DND-41 (cell line): ENCODE measurements around the gene TMEM250.

ENCODE experiments used
- EZH2 ChIP-seq: IDR thresholded peaks from 3 replicates; pipeline ENCODE4 v1.6.1; 2012; ENCODE audit warnings: borderline replicate concordance, low read depth, mild to moderate bottlenecking, moderate library complexity, low read length, inconsistent platforms; ENCODE audit not compliant: severe bottlenecking
- TF ChIP-seq, protein P1 (sequence below): IDR thresholded peaks from 2 replicates; pipeline ENCODE4 v1.5.1; 2012; ENCODE audit warnings: borderline replicate concordance, low read length, moderate library complexity, mild to moderate bottlenecking; ENCODE audit not compliant: poor library complexity, severe bottlenecking; ENCODE audit errors: extremely low read depth

DNA sequence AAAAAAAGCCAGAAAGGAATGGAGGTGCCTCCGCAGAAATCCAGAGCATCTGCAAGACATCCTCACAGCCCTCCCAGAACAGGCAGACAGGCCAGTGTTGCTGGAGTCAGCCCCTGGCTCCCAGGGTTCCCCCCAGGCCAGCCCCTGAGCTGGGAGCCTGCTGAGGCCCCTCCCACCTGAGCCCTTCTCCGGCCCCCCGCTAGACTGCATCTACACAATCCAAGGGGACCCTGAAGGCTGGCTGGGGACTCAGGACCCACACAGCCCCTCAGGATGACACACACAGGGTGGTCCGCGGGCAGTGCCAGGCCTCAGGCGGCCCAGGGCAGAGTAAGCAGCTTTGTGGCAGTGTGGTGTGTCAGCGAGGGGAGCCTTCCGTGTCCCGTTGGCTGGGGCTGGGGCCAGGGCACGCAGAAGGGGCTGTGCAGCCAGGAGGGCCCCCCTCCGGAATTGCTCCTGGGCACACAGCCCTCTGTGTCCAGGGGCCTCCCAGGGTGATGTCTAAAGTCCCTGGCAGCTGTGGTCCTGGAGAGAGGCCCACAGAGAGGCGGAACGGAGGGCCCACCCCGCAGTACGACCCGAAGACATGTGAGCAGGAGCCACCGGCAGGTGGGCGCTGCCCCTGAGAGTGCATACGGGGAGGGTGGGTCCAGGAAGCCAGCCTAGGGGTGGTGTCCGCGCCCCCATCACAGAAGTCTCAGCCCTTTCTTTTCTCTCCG, 2.9 kb downstream of the TMEM250 start:
- TF ChIP-seq, protein P1, sequence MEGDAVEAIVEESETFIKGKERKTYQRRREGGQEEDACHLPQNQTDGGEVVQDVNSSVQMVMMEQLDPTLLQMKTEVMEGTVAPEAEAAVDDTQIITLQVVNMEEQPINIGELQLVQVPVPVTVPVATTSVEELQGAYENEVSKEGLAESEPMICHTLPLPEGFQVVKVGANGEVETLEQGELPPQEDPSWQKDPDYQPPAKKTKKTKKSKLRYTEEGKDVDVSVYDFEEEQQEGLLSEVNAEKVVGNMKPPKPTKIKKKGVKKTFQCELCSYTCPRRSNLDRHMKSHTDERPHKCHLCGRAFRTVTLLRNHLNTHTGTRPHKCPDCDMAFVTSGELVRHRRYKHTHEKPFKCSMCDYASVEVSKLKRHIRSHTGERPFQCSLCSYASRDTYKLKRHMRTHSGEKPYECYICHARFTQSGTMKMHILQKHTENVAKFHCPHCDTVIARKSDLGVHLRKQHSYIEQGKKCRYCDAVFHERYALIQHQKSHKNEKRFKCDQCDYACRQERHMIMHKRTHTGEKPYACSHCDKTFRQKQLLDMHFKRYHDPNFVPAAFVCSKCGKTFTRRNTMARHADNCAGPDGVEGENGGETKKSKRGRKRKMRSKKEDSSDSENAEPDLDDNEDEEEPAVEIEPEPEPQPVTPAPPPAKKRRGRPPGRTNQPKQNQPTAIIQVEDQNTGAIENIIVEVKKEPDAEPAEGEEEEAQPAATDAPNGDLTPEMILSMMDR = no peak
- TF ChIP-seq EZH2 = no peak
